HEK293T (cell line): ENCODE measurements around the gene DYRK3.

ENCODE experiments used
- CTCF ChIA-PET: fragments of 350-600 bp; formaldehyde crosslinking; extraction: SDS; loops from one replicate; lab custom pipeline; 2021; ENCODE audit warnings: antibody characterized with exemption, inconsistent platforms; lab: Yijun Ruan, JAX
- POLR2A ChIA-PET: fragments of 350-600 bp; formaldehyde crosslinking; extraction: SDS; loops from one replicate; lab custom pipeline; 2020; ENCODE audit warnings: antibody characterized with exemption, inconsistent platforms; lab: Yijun Ruan, JAX
- DNase-seq: peaks from one replicate; pipeline ENCODE4 v3.0.0; 2012; ENCODE audit warnings: mixed read lengths; ENCODE audit errors: extremely low spot score
- ARNT ChIP-seq: fragments of 450-650 bp; IDR thresholded peaks from 2 replicates; pipeline ENCODE4 v1.6.1; 2017; ENCODE audit warnings: mild to moderate bottlenecking
- BHLHE40 ChIP-seq: fragments of 450-650 bp; IDR thresholded peaks from 2 replicates; pipeline ENCODE4 v1.6.1; 2016; ENCODE audit warnings: mild to moderate bottlenecking, moderate library complexity, borderline replicate concordance
- CTBP1 ChIP-seq: fragments of 450-650 bp; IDR thresholded peaks from 2 replicates; pipeline ENCODE4 v1.6.1; 2016; ENCODE audit warnings: borderline replicate concordance
- ELF4 ChIP-seq: fragments of 450-650 bp; IDR thresholded peaks from 2 replicates; pipeline ENCODE4 v1.6.1; 2017; ENCODE audit warnings: antibody characterized with exemption
- FOXA1 ChIP-seq: fragments of 450-650 bp; IDR thresholded peaks from 2 replicates; pipeline ENCODE4 v1.6.1; 2016; ENCODE audit warnings: mild to moderate bottlenecking
- FOXK2 ChIP-seq: fragments of 450-650 bp; IDR thresholded peaks from 2 replicates; pipeline ENCODE4 v1.6.1; 2016; ENCODE audit warnings: mild to moderate bottlenecking
- FOXM1 ChIP-seq: fragments of 450-650 bp; IDR thresholded peaks from 2 replicates; pipeline ENCODE4 v1.6.1; 2017; ENCODE audit warnings: mild to moderate bottlenecking, borderline replicate concordance
- HDGF ChIP-seq: fragments of 450-650 bp; IDR thresholded peaks from 2 replicates; pipeline ENCODE4 v1.6.1; 2017; ENCODE audit warnings: antibody characterized with exemption, borderline replicate concordance
- L3MBTL2 ChIP-seq: fragments of 450-650 bp; conservative IDR thresholded peaks from 2 replicates; pipeline ENCODE4 v1.6.1; 2016; ENCODE audit warnings: mild to moderate bottlenecking
- LEF1 ChIP-seq: fragments of 450-650 bp; IDR thresholded peaks from 2 replicates; pipeline ENCODE4 v1.6.1; 2017; ENCODE audit warnings: mild to moderate bottlenecking, borderline replicate concordance
- NFRKB ChIP-seq: fragments of 450-650 bp; IDR thresholded peaks from 2 replicates; pipeline ENCODE4 v1.6.1; 2016; ENCODE audit warnings: mild to moderate bottlenecking, moderate library complexity
- SP1 ChIP-seq: fragments of 450-650 bp; IDR thresholded peaks from 2 replicates; pipeline ENCODE4 v1.6.1; 2017
- SUZ12 ChIP-seq: fragments of 450-650 bp; IDR thresholded peaks from 2 replicates; pipeline ENCODE4 v1.6.1; 2016; ENCODE audit warnings: mild to moderate bottlenecking
- TARDBP ChIP-seq: fragments of 450-650 bp; IDR thresholded peaks from 2 replicates; pipeline ENCODE4 v1.6.1; 2016
- ZNF384 ChIP-seq: fragments of 450-650 bp; IDR thresholded peaks from 2 replicates; pipeline ENCODE4 v1.6.1; 2016
- TF ChIP-seq, protein P1 (sequence below): fragments of 450-650 bp; IDR thresholded peaks from 2 replicates; pipeline ENCODE4 v1.6.1; 2016

DYRK3 gene

DNA sequence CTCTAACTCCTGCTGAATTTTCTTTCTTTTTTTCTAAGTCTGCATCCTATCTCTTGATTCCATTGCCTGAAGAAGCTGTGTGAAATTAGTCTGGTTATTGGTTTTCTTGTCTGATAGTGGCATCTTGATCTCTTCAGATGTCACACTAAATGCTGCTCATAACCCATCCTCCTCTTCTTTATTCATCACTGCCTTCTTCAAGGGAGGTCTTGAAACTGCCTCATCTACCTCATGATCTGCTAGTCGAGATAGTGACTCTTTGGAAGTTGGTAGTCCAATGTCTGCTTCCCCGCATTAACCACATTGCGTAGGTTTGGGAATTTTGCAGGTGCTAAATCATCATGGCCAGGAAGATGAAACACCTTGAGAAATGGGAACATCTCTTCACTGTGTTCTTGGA lies 15.7 kb downstream of the DYRK3 start:
- no peak for DNase-seq
- POLR2A ChIA-PET: no interaction called here
- CTCF ChIA-PET: no interaction called here
- TF ChIP-seq, protein P1, sequence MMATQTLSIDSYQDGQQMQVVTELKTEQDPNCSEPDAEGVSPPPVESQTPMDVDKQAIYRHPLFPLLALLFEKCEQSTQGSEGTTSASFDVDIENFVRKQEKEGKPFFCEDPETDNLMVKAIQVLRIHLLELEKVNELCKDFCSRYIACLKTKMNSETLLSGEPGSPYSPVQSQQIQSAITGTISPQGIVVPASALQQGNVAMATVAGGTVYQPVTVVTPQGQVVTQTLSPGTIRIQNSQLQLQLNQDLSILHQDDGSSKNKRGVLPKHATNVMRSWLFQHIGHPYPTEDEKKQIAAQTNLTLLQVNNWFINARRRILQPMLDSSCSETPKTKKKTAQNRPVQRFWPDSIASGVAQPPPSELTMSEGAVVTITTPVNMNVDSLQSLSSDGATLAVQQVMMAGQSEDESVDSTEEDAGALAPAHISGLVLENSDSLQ: no peak
- TF ChIP-seq BHLHE40: no peak
- no peak for TF ChIP-seq FOXK2
- no peak for TF ChIP-seq TARDBP
- no peak for TF ChIP-seq CTBP1
- no peak for TF ChIP-seq FOXM1
- TF ChIP-seq HDGF: no peak

DNA sequence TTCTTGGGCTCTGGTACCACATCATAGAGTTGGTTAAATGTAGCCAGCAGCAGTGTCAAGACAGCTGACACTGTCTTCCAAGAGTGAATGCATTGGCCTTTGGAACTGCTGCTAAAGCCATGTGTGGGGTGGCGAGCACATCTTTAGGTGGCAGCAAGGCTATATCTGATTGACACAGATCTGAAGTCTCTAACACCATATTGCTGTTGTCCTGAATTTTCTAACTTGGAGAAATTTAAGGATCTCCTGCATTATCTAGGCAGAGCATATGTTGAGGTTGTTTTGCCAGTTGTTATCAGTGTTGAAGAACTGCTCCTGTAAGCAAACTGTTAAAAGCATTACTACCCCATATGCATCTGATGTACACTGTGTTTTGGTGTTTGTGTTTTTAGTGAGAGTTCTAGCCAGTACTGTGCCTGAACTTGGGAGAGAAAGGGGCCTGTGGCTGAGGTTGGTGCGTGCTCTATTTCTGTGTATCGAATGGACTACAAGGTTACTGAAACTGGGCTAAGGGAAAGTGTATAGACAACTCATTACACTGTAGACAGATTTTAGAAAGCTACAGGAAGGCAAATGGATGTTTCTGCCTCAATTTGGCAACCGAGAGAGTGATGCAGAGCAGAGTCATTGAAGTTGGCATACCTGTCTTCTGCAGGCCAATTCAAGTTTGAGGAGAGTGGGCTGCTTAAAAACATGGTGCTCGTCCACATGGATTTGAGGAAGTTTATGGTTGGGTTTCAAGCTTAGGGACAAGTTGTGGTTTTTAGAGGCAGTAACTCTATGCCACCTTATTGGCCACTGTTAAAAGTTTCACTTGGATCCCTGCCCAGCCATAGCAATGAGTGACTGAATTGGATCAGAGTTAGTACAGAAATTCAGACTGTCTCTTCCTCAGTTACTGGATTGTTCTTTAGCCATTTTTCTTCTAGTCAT lies 16.9 kb downstream of the DYRK3 start:
- DNase-seq: no peak
- TF ChIP-seq ELF4 (no peak), CTBP1 (no peak), FOXM1 (no peak), TARDBP (no peak), HDGF (no peak), FOXA1 (no peak), SUZ12 (no peak)
- TF ChIP-seq, protein P1: no peak
- POLR2A ChIA-PET: no interaction called here
- CTCF ChIA-PET: no interaction called here

DNA sequence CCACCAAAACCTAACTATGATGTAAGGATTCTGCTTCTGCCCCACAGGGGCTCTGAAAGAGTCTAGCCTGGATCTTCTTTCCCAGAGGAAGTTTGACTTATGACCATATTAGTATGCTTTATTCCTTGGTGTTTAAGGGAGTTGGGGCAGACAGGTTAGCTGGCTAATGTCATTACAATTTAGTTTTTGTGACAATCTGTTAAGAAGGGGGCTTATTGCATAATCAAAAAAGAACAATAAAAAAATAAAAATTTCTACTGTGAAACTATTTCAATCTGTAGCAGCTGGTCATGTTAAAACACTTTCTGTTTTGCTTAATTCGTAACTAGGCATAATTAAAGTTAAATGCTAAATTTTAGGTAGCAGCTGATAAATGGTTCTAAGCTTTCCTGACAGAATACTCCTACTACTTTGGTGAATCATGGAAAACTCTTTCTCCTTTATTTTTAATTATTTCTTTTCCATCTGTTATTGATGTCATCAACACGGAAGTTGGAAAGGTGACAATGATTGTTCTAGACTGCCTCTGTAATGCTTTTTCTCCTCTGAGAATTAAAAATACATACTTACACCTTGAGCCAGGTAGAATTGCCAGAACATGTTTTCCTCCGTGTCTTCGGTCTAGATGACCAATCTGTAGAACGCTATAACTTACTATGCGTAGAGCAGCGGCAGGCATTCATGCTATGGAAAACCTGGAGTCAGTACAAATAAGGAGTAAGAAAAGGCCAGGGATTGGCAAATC lies 18.6 kb downstream of the DYRK3 start:
- DNase-seq: no peak
- TF ChIP-seq CTBP1 (no peak), ELF4 (no peak), HDGF (no peak), NFRKB (no peak), TARDBP (no peak), ARNT (no peak), FOXM1 (no peak), SUZ12 (no peak), L3MBTL2 (no peak), SP1 (no peak)
- TF ChIP-seq, protein P1: no peak
- ChIA-PET CTCF (interaction anchor here (1.2 kb wide), 1 partner anchor 10 kb away, joined by 5 read pairs; no protein-coding TSS in a partner anchor), POLR2A (interaction anchor here (3.3 kb wide), 1 partner anchor 18 kb away, joined by 15 read pairs; the partner anchor contains the start of gene DYRK3)

DNA sequence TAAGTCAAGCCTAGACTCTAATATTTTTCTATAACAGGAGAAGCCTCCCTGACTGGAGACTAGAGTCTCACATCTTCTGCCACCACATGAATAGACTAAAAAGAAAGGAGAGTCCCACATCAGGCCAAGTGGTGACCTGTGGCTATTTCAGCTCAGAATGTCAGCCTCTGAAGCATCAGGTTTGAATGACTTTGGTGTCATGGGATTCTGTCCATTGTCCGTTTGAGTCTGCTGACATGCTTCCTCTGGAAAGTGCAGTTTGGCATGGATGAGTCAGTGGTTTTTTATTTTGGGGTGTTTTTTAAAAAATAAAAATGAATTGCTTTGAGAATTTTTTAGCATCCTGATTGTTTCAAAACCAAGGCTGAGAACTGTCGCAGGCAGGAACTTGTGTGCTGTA lies 19.5 kb downstream of the DYRK3 start:
- TF ChIP-seq ELF4: no peak
- no peak for TF ChIP-seq NFRKB
- TF ChIP-seq ZNF384: no peak
- no peak for TF ChIP-seq SP1
- TF ChIP-seq L3MBTL2: no peak
- TF ChIP-seq FOXA1: no peak
- TF ChIP-seq TARDBP: no peak
- TF ChIP-seq FOXM1: no peak
- TF ChIP-seq SUZ12: no peak
- no peak for TF ChIP-seq FOXK2
- no peak for TF ChIP-seq LEF1
- TF ChIP-seq, protein P1: no peak
- no peak for TF ChIP-seq HDGF
- no peak for TF ChIP-seq BHLHE40
- no peak for TF ChIP-seq ARNT
- no peak for TF ChIP-seq CTBP1
- DNase-seq: no peak
- ChIA-PET CTCF (interaction anchor here (1.2 kb wide), 1 partner anchor 9 kb away, joined by 5 read pairs; no protein-coding TSS in a partner anchor), POLR2A (interaction anchor here (3.3 kb wide), 1 partner anchor 19 kb away, joined by 15 read pairs; the partner anchor contains the start of gene DYRK3)

DNA sequence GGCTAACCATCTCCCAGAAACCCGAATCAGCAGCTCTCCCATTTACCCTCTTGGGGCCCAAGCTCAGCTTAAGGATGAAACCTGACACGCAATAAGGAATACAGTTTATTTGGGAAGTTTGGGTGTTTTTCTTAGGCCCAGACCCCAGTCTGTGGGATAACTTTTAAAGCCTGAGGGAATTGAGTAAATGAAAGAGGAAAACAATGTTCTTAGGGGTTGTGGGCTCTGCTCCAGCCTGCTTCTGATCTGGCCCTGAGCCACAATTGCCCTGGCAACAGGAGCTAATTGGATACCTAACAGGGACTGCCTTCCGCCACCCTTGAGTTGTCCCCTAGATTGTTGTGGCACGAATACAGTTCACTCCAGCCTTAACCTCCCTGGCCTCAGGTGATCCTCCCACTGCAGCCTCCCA lies 20.1 kb downstream of the DYRK3 start:
- CTCF ChIA-PET: interaction anchor here (0.6 to 1.2 kb wide), 4 partner anchors 8 to 318 kb away, joined by 3 to 5 read pairs (median 3); no protein-coding TSS in a partner anchor
- POLR2A ChIA-PET: interaction anchor here (3.3 kb wide), 1 partner anchor 20 kb away, joined by 15 read pairs; the partner anchor contains the start of gene DYRK3
- no peak for DNase-seq
- TF ChIP-seq HDGF (no peak), FOXM1 (no peak), ARNT (no peak), L3MBTL2 (no peak), FOXK2 (no peak), SUZ12 (no peak), BHLHE40 (no peak), SP1 (no peak), ZNF384 (no peak), LEF1 (no peak), TARDBP (no peak)
- TF ChIP-seq, protein P1: no peak
